Testis (tissue), 2 donors: ENCODE data around the gene CCDC57.

Experiments
- CTCF ChIP-seq, 3 experiments: fragments of 450-650 bp in 2 of 3; fragments of 200-600 bp in 1 of 3; sonication (generic) in 1 of 3; IDR thresholded peaks; one replicate each; pipeline ENCODE4 v1.5.1; 2016 to 2019; ENCODE audit warnings: antibody characterized with exemption in 3 of 3, mild to moderate bottlenecking in 2 of 3, moderate library complexity in 1 of 3
- POLR2A ChIP-seq: fragments of 450-650 bp; IDR thresholded peaks from one replicate; pipeline ENCODE4 v1.6.1; 2017; ENCODE audit warnings: antibody characterized with exemption, mild to moderate bottlenecking, moderate library complexity

GRCh38 chr17:82164853-82165252 is 47.8 kb downstream of the CCDC57 start:
- TF ChIP-seq CTCF (IDR thresholded peaks at IDR 0.05), result no peak
- TF ChIP-seq POLR2A, result no peak
